ENCODE data around the gene SPRED2.

Gene SPRED2

GRCh38 chr2:65351948-65352595 is 80.3 kb downstream of the SPRED2 start:
- Histone ChIP-seq H3K27ac (ENCODE audit: low read length) (no peak overlapping the region), H3K4me3 (ENCODE audit: low read length) (no peak overlapping the region), H3K4me1 (ENCODE audit: low read length) (peaks cover 30% of the 10 kb centered on the region)

GRCh38 chr2:65351234-65351947 is 81.0 kb downstream of the SPRED2 start:
- Histone ChIP-seq H3K4me1 (ENCODE audit: low read length) (peaks cover 23% of the 10 kb centered on the region), H3K4me2 (ENCODE audit: low read length) (peak overlapping the region; percentile 45), H3K4me3 (ENCODE audit: low read length) (no peak overlapping the region), H4K20me1 (ENCODE audit: insufficient read depth, low read length) (peaks cover 55% of the 10 kb centered on the region), H3K27ac (ENCODE audit: low read length) (no peak overlapping the region), H2AFZ (ENCODE audit: low read depth, low read length) (no peak overlapping the region), H3K9ac (ENCODE audit: low read length) (no peak overlapping the region), H3K9me3 (ENCODE audit: insufficient read depth, low read length) (no peaks in the 10 kb centered on the region), H3K79me2 (ENCODE audit: low read length) (peaks cover 48% of the 10 kb centered on the region), H3K27me3 (ENCODE audit: low read depth, low read length) (no peaks in the 10 kb centered on the region), H3K36me3 (replicated peaks; ENCODE audit: low read depth, low read length) (no peaks in the 10 kb centered on the region)
- TF ChIP-seq EZH2phosphoT487 (IDR thresholded peaks at IDR 0.05; ENCODE audit: low read depth) (no peak), CTCF (IDR thresholded peaks at IDR 0.05; ENCODE audit: low read depth, low read length) (no peak)

More at GRCh38 chr2:65351948-65352595, 80.3 kb downstream of the SPRED2 start:
- Histone ChIP-seq H2AFZ (ENCODE audit: low read depth, low read length) (no peak overlapping the region), H3K4me2 (ENCODE audit: low read length) (no peak overlapping the region), H3K9ac (ENCODE audit: low read length) (no peak overlapping the region), H3K36me3 (replicated peaks; ENCODE audit: low read depth, low read length) (no peaks in the 10 kb centered on the region), H3K79me2 (ENCODE audit: low read length) (peaks cover 48% of the 10 kb centered on the region), H4K20me1 (ENCODE audit: insufficient read depth, low read length) (peaks cover 54% of the 10 kb centered on the region), H3K27me3 (ENCODE audit: low read depth, low read length) (no peaks in the 10 kb centered on the region), H3K9me3 (ENCODE audit: insufficient read depth, low read length) (no peaks in the 10 kb centered on the region)
- TF ChIP-seq CTCF (IDR thresholded peaks at IDR 0.05; ENCODE audit: low read depth, low read length) (no peak), EZH2phosphoT487 (IDR thresholded peaks at IDR 0.05; ENCODE audit: low read depth) (no peak)

- Histone ChIP-seq H3K79me2 (ENCODE audit: low read length) (peaks cover 46% of the 10 kb centered on the region), H3K27ac (ENCODE audit: low read length) (no peak overlapping the region), H3K4me1 (ENCODE audit: low read length) (peaks cover 18% of the 10 kb centered on the region), H2AFZ (ENCODE audit: low read depth, low read length) (no peak overlapping the region), H3K4me2 (ENCODE audit: low read length) (peak overlapping the region; percentile 45), H3K9me3 (ENCODE audit: insufficient read depth, low read length) (no peaks in the 10 kb centered on the region), H3K27me3 (ENCODE audit: low read depth, low read length) (no peaks in the 10 kb centered on the region), H3K9ac (ENCODE audit: low read length) (no peak overlapping the region), H4K20me1 (ENCODE audit: insufficient read depth, low read length) (peaks cover 55% of the 10 kb centered on the region), H3K4me3 (ENCODE audit: low read length) (no peak overlapping the region), H3K36me3 (replicated peaks; ENCODE audit: low read depth, low read length) (no peaks in the 10 kb centered on the region)
- TF ChIP-seq CTCF (IDR thresholded peaks at IDR 0.05; ENCODE audit: low read depth, low read length) (peak; percentile 27), EZH2phosphoT487 (IDR thresholded peaks at IDR 0.05; ENCODE audit: low read depth) (no peak)
Measured at GRCh38 chr2:65350651-65351056, 81.7 kb downstream of the SPRED2 start.

- peaks cover 55% of the 10 kb centered on the region for H4K20me1 ChIP-seq (ENCODE audit: insufficient read depth, low read length)
- H3K4me1 ChIP-seq (ENCODE audit: low read length) = peaks cover 18% of the 10 kb centered on the region
- peaks cover 38% of the 10 kb centered on the region for H3K79me2 ChIP-seq (ENCODE audit: low read length)
- TF ChIP-seq CTCF (IDR thresholded peaks at IDR 0.05; ENCODE audit: low read depth, low read length) = no peak
- TF ChIP-seq EZH2phosphoT487 (IDR thresholded peaks at IDR 0.05; ENCODE audit: low read depth) = no peak
- no peak overlapping the region for H3K27ac ChIP-seq (ENCODE audit: low read length)
- no peak overlapping the region for H2AFZ ChIP-seq (ENCODE audit: low read depth, low read length)
- H3K9me3 ChIP-seq (ENCODE audit: insufficient read depth, low read length) = no peaks in the 10 kb centered on the region
- H3K36me3 ChIP-seq (replicated peaks; ENCODE audit: low read depth, low read length) = no peaks in the 10 kb centered on the region
- no peaks in the 10 kb centered on the region for H3K27me3 ChIP-seq (ENCODE audit: low read depth, low read length)
- H3K4me2 ChIP-seq (ENCODE audit: low read length) = no peak overlapping the region
- no peak overlapping the region for H3K9ac ChIP-seq (ENCODE audit: low read length)
- H3K4me3 ChIP-seq (ENCODE audit: low read length) = no peak overlapping the region
Measured at GRCh38 chr2:65349863-65350262, 82.5 kb downstream of the SPRED2 start.
